Measurements from ENCODE around the gene FOXJ1.
A peak's percentile ranks its signal among the peaks of the same experiment; 100 is the strongest.

The FOXJ1 gene

GRCh38 chr17:76120658-76121008 is 20.4 kb downstream of the FOXJ1 start:
- TF ChIP-seq YY1 (IDR thresholded peaks at IDR 0.05; ENCODE audit: insufficient read depth, insufficient read length), result no peak
- TF ChIP-seq SUZ12 (IDR thresholded peaks at IDR 0.05; ENCODE audit: extremely low read depth, insufficient read depth, insufficient read length), result no peak
- TF ChIP-seq ZNF274 (IDR thresholded peaks at IDR 0.05; ENCODE audit: low read depth, low read length), result no peak
- no peak overlapping the region for H3K9ac ChIP-seq (ENCODE audit: insufficient read length, low read depth)
- H3K9me3 ChIP-seq (ENCODE audit: insufficient read depth, low read length), result no peaks in the 10 kb centered on the region
- no peak overlapping the region for H3K4me3 ChIP-seq (ENCODE audit: insufficient read length, low read depth)
- H3K36me3 ChIP-seq (ENCODE audit: insufficient read depth, insufficient read length, low read length), result no peaks in the 10 kb centered on the region
- no peak for DNase-seq (ENCODE audit: low read depth, low spot score)
- peaks cover 16% of the 10 kb centered on the region for H3K27me3 ChIP-seq (ENCODE audit: insufficient read depth, insufficient read length)
- H3K4me1 ChIP-seq (ENCODE audit: insufficient read depth, insufficient read length), result peaks cover 27% of the 10 kb centered on the region

- Histone ChIP-seq H3K27me3 (ENCODE audit: insufficient read depth, insufficient read length) (peaks cover 11% of the 10 kb centered on the region), H3K36me3 (ENCODE audit: insufficient read depth, insufficient read length, low read length) (no peaks in the 10 kb centered on the region), H3K9me3 (ENCODE audit: insufficient read depth, low read length) (no peaks in the 10 kb centered on the region), H3K4me3 (ENCODE audit: insufficient read length, low read depth) (no peak overlapping the region), H3K4me1 (ENCODE audit: insufficient read depth, insufficient read length) (peaks cover 27% of the 10 kb centered on the region), H3K9ac (ENCODE audit: insufficient read length, low read depth) (no peak overlapping the region)
- DNase-seq (ENCODE audit: low read depth, low spot score), result no peak
- TF ChIP-seq ZNF274 (IDR thresholded peaks at IDR 0.05; ENCODE audit: low read depth, low read length) (no peak), SUZ12 (IDR thresholded peaks at IDR 0.05; ENCODE audit: extremely low read depth, insufficient read depth, insufficient read length) (no peak), YY1 (IDR thresholded peaks at IDR 0.05; ENCODE audit: insufficient read depth, insufficient read length) (no peak)
These were observed 21.4 kb downstream of the FOXJ1 start for GRCh38 chr17:76119409-76120371.

DNA sequence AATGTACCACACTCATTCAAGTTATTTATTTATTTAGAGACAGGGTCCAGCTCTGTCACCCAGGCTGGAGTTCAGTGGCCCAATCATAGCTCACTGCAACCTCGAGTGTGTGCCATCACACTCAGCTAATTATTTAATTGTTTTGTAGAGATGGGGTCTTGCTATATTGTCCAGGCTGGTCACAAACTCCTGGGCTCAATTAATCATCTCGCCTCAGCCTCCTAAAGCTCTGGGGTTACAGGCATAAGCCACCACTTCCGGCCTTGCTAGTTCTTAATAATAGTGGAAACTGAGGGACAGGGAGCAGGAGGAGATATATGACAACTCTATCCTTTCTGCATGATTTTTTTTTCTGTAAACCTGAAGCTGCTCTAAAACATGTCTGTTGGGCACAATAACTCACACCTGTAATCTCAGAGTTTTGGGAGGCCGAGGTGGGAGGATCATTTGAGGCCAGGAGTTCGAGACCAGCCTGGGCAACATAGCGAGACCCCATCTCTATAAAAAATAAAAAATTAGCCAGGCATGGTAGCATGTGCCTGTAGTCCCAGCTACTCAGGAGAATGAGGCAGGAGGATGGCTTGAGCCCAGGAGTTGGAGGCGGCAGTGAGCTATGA is 25.8 kb downstream of the FOXJ1 start:
- Histone ChIP-seq H3K4me1 (ENCODE audit: insufficient read depth, insufficient read length) (peaks cover 9% of the 10 kb centered on the region), H3K9me3 (ENCODE audit: insufficient read depth, low read length) (no peaks in the 10 kb centered on the region; the same call in 1 of the 2 replicates), H3K9ac (ENCODE audit: insufficient read length, low read depth) (no peak overlapping the region), H3K36me3 (ENCODE audit: insufficient read depth, insufficient read length, low read length) (no peaks in the 10 kb centered on the region), H3K4me3 (ENCODE audit: insufficient read length, low read depth) (no peak overlapping the region), H3K27me3 (ENCODE audit: insufficient read depth, insufficient read length) (no peaks in the 10 kb centered on the region)
- no peak for TF ChIP-seq SUZ12 (IDR thresholded peaks at IDR 0.05; ENCODE audit: extremely low read depth, insufficient read depth, insufficient read length)
- TF ChIP-seq YY1 (IDR thresholded peaks at IDR 0.05; ENCODE audit: insufficient read depth, insufficient read length), result no peak
- no peak for TF ChIP-seq ZNF274 (IDR thresholded peaks at IDR 0.05; ENCODE audit: low read depth, low read length)
- DNase-seq (ENCODE audit: low read depth, low spot score), result no peak

DNA sequence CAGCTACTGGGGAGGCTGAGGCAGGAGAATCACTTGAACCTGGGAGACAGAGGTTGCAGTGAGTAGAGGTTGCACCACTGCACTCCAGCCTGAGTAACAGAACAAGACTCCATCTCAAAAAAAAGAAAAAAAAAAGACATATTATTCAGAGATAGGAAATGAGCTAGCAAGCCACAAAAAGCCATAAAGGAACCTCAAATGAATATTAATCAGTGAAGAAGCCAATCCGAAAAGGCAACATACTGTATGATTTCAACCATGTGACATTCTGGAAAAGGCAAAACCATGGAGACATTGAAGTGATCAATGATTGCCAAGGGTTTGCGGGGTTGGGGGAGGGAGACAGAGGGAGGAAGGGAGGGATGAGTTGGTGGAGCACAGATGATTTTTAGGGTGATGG is 29.1 kb downstream of the FOXJ1 start:
- Histone ChIP-seq H3K36me3 (ENCODE audit: insufficient read depth, insufficient read length, low read length) (no peaks in the 10 kb centered on the region), H3K27me3 (ENCODE audit: insufficient read depth, insufficient read length) (no peaks in the 10 kb centered on the region), H3K9me3 (ENCODE audit: insufficient read depth, low read length) (no peaks in the 10 kb centered on the region; the same call in 1 of the 2 replicates), H3K4me1 (ENCODE audit: insufficient read depth, insufficient read length) (no peaks in the 10 kb centered on the region), H3K9ac (ENCODE audit: insufficient read length, low read depth) (no peak overlapping the region), H3K4me3 (ENCODE audit: insufficient read length, low read depth) (no peak overlapping the region)
- no peak for TF ChIP-seq YY1 (IDR thresholded peaks at IDR 0.05; ENCODE audit: insufficient read depth, insufficient read length)
- TF ChIP-seq ZNF274 (IDR thresholded peaks at IDR 0.05; ENCODE audit: low read depth, low read length), result no peak
- no peak for TF ChIP-seq SUZ12 (IDR thresholded peaks at IDR 0.05; ENCODE audit: extremely low read depth, insufficient read depth, insufficient read length)
- DNase-seq (ENCODE audit: low read depth, low spot score), result no peak

- Histone ChIP-seq H3K36me3 (ENCODE audit: insufficient read depth, insufficient read length, low read length) (peaks cover 4% of the 10 kb centered on the region), H3K4me3 (ENCODE audit: insufficient read length, low read depth) (no peak overlapping the region), H3K9ac (ENCODE audit: insufficient read length, low read depth) (no peak overlapping the region), H3K4me1 (ENCODE audit: insufficient read depth, insufficient read length) (peaks cover 7% of the 10 kb centered on the region), H3K27me3 (ENCODE audit: insufficient read depth, insufficient read length) (no peaks in the 10 kb centered on the region), H3K9me3 (ENCODE audit: insufficient read depth, low read length) (no peaks in the 10 kb centered on the region)
- TF ChIP-seq ZNF274 (IDR thresholded peaks at IDR 0.05; ENCODE audit: low read depth, low read length) (no peak), YY1 (IDR thresholded peaks at IDR 0.05; ENCODE audit: insufficient read depth, insufficient read length) (no peak), SUZ12 (IDR thresholded peaks at IDR 0.05; ENCODE audit: extremely low read depth, insufficient read depth, insufficient read length) (no peak)
- DNase-seq (ENCODE audit: low read depth, low spot score), result no peak
These were observed 33.5 kb downstream of the FOXJ1 start for GRCh38 chr17:76107509-76107908.

- Histone ChIP-seq H3K9ac (ENCODE audit: insufficient read length, low read depth) (no peak overlapping the region), H3K4me3 (ENCODE audit: insufficient read length, low read depth) (no peak overlapping the region), H3K27me3 (ENCODE audit: insufficient read depth, insufficient read length) (no peaks in the 10 kb centered on the region), H3K36me3 (ENCODE audit: insufficient read depth, insufficient read length, low read length) (peaks cover 12% of the 10 kb centered on the region), H3K9me3 (ENCODE audit: insufficient read depth, low read length) (no peaks in the 10 kb centered on the region), H3K4me1 (ENCODE audit: insufficient read depth, insufficient read length) (peaks cover 7% of the 10 kb centered on the region)
- TF ChIP-seq ZNF274 (IDR thresholded peaks at IDR 0.05; ENCODE audit: low read depth, low read length) (no peak), YY1 (IDR thresholded peaks at IDR 0.05; ENCODE audit: insufficient read depth, insufficient read length) (no peak), SUZ12 (IDR thresholded peaks at IDR 0.05; ENCODE audit: extremely low read depth, insufficient read depth, insufficient read length) (no peak)
- DNase-seq (ENCODE audit: low read depth, low spot score), result no peak
These were observed 34.3 kb downstream of the FOXJ1 start for GRCh38 chr17:76106703-76107102.

DNA sequence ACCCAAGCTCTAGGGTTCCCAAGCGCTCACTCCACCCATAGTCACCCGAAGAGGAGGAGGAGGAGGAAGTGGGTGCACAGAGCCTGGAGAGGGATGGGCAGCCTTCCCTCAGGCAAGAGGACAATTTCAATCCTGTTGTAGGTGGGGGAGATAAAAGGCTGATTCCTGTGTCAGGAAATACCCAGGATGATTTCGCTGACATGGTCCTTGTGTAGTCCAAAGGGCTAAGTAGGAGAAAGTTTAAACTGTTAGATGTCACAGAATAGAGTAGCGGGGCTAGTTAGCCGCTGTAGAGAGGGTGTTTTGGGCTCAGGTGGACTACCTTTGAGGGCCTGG is 36.2 kb downstream of the FOXJ1 start:
- Histone ChIP-seq H3K9ac (ENCODE audit: insufficient read length, low read depth) (peak overlapping the region; percentile 44), H3K4me1 (ENCODE audit: insufficient read depth, insufficient read length) (peaks cover 7% of the 10 kb centered on the region), H3K4me3 (ENCODE audit: insufficient read length, low read depth) (no peak overlapping the region), H3K9me3 (ENCODE audit: insufficient read depth, low read length) (no peaks in the 10 kb centered on the region), H3K27me3 (ENCODE audit: insufficient read depth, insufficient read length) (no peaks in the 10 kb centered on the region), H3K36me3 (ENCODE audit: insufficient read depth, insufficient read length, low read length) (peaks cover 31% of the 10 kb centered on the region)
- no peak for DNase-seq (ENCODE audit: low read depth, low spot score)
- TF ChIP-seq SUZ12 (IDR thresholded peaks at IDR 0.05; ENCODE audit: extremely low read depth, insufficient read depth, insufficient read length), result no peak
- no peak for TF ChIP-seq YY1 (IDR thresholded peaks at IDR 0.05; ENCODE audit: insufficient read depth, insufficient read length)
- TF ChIP-seq ZNF274 (IDR thresholded peaks at IDR 0.05; ENCODE audit: low read depth, low read length), result no peak
